Ishikawa (cell line): ENCODE data around the gene GLIS1.

Source experiments
- EP300 ChIP-seq: IDR thresholded peaks from 2 replicates; pipeline ENCODE4 v1.6.1; 2012; ENCODE audit warnings: borderline replicate concordance
- YY1 ChIP-seq: IDR thresholded peaks from 2 replicates; pipeline ENCODE4 v1.6.1; 2012; ENCODE audit warnings: low read depth
- TF ChIP-seq, protein P1 (sequence below): IDR thresholded peaks from 2 replicates; pipeline ENCODE4 v1.6.1; 2012
- TF ChIP-seq, protein P2 (sequence below): IDR thresholded peaks from 2 replicates; pipeline ENCODE4 v1.6.1; 2012; ENCODE audit warnings: low read depth, mild to moderate bottlenecking

DNA sequence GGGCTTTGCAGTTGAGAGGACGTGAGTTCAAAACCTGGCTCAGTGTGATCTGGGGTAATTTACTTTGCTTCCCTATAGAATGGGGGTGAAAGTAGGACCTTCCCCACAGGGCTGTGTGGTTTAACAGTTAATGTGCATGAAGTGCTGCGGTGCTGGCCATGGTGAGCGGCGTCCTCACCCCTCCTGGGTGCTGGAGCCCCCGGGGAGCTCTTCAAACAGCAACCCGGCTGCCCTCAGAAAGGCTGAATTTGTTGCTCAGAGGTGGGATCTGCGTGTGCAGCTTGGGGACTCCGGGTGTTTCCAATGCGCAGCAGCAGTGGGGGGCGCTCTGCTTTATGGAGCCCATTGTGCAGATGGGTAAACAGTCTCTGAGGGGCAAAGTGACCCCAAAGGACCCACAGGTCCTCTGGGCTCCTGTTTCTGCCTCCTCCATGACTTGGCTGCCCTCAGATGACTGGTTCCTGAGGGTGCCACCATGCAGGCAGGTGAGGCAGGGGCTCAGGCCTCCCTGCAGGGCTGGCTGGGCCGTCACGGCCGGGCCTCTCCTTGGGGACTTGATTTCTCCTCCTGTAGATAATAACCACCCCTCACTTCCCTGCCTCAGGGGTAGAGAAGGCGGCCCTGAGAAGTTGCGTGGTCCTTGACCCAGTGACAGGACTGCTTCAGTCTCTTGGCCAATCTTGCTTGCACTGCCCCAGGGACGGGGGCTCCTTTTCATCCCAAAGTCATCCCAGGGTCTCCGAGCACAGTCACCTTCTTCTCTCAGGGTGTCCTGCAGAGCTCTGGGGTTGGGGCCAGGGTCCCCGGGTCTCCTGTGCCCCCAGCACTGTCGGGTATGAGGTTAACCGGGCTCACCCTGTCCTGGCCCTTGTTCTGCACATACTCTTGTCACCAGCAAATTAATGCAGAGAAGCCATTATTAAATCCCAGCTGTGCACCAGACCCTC is 239.4 kb downstream of the GLIS1 start:
- no peak for TF ChIP-seq YY1
- no peak for TF ChIP-seq EP300
- TF ChIP-seq, protein P1, sequence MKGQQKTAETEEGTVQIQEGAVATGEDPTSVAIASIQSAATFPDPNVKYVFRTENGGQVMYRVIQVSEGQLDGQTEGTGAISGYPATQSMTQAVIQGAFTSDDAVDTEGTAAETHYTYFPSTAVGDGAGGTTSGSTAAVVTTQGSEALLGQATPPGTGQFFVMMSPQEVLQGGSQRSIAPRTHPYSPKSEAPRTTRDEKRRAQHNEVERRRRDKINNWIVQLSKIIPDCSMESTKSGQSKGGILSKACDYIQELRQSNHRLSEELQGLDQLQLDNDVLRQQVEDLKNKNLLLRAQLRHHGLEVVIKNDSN, result no peak
- TF ChIP-seq, protein P2, sequence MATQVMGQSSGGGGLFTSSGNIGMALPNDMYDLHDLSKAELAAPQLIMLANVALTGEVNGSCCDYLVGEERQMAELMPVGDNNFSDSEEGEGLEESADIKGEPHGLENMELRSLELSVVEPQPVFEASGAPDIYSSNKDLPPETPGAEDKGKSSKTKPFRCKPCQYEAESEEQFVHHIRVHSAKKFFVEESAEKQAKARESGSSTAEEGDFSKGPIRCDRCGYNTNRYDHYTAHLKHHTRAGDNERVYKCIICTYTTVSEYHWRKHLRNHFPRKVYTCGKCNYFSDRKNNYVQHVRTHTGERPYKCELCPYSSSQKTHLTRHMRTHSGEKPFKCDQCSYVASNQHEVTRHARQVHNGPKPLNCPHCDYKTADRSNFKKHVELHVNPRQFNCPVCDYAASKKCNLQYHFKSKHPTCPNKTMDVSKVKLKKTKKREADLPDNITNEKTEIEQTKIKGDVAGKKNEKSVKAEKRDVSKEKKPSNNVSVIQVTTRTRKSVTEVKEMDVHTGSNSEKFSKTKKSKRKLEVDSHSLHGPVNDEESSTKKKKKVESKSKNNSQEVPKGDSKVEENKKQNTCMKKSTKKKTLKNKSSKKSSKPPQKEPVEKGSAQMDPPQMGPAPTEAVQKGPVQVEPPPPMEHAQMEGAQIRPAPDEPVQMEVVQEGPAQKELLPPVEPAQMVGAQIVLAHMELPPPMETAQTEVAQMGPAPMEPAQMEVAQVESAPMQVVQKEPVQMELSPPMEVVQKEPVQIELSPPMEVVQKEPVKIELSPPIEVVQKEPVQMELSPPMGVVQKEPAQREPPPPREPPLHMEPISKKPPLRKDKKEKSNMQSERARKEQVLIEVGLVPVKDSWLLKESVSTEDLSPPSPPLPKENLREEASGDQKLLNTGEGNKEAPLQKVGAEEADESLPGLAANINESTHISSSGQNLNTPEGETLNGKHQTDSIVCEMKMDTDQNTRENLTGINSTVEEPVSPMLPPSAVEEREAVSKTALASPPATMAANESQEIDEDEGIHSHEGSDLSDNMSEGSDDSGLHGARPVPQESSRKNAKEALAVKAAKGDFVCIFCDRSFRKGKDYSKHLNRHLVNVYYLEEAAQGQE, result no peak
